GM19324 (cell line): Measurements from ENCODE around the gene SPTB.

Source experiments
- ATAC-seq: cut with Tn5 transposase; IDR thresholded peaks from one replicate; pipeline ENCODE4 v1.9.1; 2021; ENCODE audit warnings: mild to moderate bottlenecking, moderate library complexity; ENCODE audit not compliant: unreplicated experiment, low FRiP score

The SPTB gene

DNA sequence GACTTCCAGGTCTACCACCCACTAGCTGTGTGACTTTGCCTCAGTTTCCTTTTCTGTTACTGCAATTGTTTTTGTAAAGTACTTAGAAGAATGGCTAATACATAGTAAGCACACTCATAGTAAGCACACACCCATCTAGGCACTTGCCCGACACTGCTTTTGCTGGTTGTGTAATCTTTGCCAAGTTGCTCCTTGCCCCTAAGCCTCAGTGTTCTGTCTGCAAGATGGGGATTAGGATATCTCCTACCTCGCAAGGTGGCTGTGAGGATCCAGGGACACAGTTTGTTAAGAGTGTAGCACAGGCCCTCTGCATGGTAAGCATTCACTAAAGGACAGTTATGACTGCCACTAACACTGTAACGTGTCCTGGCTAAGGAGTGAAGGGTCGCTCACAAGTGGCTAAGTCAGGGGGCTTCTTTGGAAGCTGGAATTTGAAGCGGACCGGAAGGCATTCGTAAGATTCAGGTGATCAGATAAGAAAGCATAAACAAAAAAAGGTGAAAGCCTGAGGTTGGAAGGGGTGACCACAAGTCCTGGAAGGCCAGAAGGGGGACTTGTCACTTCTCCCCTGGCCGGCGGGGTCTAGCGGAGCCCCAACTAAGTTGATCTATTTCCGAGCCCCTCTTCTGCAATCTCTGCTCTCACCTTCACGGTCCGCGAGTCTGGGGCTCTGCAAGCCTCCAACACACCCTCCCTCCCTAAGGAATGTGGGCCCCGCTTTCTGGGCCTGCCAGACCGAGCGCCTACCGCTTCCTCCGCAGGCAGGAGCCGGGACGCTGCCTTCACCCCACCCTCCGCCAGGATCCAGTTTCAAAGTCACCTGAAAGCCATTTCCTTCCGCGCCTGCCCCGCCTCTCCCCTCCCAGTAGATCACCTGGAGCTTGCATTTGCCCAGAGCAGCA, 177.0 kb downstream of the SPTB start:
- ATAC-seq: no peak

DNA sequence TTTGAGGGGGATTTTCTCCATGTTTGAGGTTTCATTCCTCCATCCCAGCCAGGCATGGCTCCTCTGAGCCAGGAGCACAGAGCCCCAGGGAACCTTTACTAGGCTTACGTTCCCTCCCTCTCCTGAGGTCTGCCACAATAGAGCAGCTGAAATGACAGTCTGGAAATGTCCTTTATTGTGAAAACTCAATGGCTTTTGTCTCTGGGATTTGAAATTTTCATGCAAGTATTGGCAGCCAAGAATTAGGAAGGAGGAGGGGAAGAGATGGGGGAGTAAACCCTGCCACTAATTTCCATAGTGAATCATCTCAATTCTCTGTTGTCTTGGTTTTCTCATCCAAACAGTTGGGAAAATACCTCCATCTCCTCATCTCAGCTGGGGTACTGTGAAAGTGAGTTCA, 178.0 kb downstream of the SPTB start:
- no peak for ATAC-seq

DNA sequence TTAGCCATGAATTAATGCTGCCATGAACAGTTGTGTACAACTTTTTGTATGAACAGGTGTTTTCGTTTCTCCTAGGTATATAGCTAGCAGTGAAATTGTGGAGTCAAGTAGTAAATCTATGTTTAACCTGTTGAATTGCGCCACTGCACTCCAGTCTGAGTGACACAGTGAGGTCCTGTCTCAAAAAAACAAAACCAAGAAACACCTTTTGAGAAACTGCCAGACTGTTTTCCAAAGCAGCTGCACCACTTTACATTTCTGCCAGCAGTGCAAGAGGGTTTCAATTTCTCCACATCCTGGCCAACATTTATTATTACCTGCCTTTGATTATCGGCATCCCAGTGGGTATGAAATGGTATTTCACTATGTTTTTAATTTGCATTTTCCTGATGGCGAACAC, 178.8 kb downstream of the SPTB start:
- ATAC-seq: no peak

DNA sequence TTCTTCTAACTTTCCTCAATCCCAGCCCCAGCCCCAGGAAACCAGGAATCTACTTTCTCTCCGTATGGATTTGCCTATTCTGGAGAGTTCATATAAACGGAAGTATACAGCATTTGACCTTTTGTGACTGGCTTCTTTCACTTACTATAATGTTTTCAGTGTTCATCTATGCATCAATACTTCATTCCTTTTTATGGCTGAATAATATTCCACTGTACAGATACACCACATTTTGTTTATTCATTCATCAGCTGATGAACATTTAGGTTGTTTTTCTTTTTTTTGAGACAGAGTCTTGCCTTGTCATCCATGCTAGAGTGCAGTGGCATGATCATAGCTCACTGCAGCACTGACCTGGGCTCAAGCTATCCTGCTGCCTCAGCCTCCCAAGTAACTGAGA, 179.4 kb downstream of the SPTB start:
- ATAC-seq: no peak

DNA sequence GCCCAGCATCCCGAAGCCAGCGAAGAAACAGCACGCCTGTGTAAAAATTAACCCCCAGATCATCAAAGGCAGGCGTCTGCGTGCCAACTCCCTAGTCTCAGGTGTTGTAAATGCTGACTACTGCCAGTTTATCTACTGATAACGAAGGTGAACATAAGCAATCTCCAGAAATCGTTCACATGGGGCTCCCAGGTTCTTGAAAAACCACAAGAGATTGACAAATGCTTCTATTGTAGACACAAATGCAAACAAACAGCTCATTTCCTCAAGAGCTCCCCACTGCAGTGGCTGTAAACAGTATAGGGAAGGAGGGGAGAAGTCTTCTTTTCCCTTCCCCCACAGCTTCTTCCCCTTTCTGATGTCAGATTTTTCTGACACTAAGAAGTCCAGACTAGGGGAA, 180.8 kb downstream of the SPTB start:
- no peak for ATAC-seq

DNA sequence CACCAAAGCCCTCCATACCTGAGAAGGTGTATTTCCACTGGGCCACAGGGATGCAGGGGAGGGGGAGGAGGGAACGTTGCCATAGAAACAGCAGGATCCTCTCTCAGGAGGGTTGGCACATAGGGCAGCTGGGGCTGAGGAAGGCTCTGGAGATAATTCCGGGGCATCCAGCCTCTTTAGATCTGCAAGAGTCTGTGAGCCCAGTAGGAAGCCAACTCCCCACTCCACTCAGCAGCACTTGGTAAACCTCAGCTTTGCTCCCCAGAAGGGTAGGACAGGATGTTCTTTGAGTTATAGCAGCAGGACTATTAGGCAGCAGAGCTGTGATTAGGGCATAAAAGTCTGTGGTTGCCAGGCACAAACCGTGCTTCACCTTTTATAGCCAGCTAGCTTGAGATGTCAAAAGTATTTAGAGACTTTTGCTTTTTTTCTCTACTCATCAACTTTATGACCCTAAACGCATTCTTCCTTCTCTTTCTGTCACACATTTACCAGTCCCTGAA, 183.3 kb downstream of the SPTB start:
- ATAC-seq: no peak
